HTR-8/SVneo (cell line): Measurements from ENCODE around the gene TMEM202.
"Not testable (repeated sequence)": the region's sequence is repeated elsewhere in the genome, so short reads cannot be mapped to it uniquely, and the experiment has no call there.

ENCODE experiments used
- DNase-seq: peaks from one replicate; pipeline ENCODE4 v3.0.0; 2011; ENCODE audit warnings: low spot score, mixed read lengths; ENCODE audit not compliant: insufficient read length
- FAIRE-seq: peaks from 2 replicates; lab custom pipeline; 2011; peaks lifted over from hg19 to GRCh38; lab: Jason Lieb, UNC

Gene TMEM202

GRCh38 chr15:72397796-72398588 is at the start of gene TMEM202:
TMEM202 (plus strand) TSS chr15:72398305; CDS start chr15:72398327, 22 bp downstream.
- no peak for FAIRE-seq

GRCh38 chr15:72353266-72353665 is 44.8 kb upstream of the TMEM202 start:
- DNase-seq: no peak
- FAIRE-seq: no peak

More at GRCh38 chr15:72397796-72398588, at the start of gene TMEM202:
- DNase-seq: no peak

- FAIRE-seq (no peak), DNase-seq (no peak)
Measured at GRCh38 chr15:72354496-72354895, 43.6 kb upstream of the TMEM202 start.

- DNase-seq (no peak), FAIRE-seq (no peak)
Measured at GRCh38 chr15:72358121-72358520, 40.0 kb upstream of the TMEM202 start.

- FAIRE-seq: no peak
- DNase-seq: no peak
Measured at GRCh38 chr15:72358650-72359171, 39.4 kb upstream of the TMEM202 start.

- FAIRE-seq (no peak), DNase-seq (no peak)
Measured at GRCh38 chr15:72361176-72361575, 36.9 kb upstream of the TMEM202 start.

GRCh38 chr15:72365844-72366243 is 32.3 kb upstream of the TMEM202 start:
- DNase-seq: no peak
- no peak for FAIRE-seq

- FAIRE-seq: no peak
- no peak for DNase-seq
Measured at GRCh38 chr15:72368325-72368724, 29.8 kb upstream of the TMEM202 start.

- DNase-seq: no peak
Measured at GRCh38 chr15:72368899-72369298, 29.2 kb upstream of the TMEM202 start.

GRCh38 chr15:72369964-72370363 is 28.1 kb upstream of the TMEM202 start:
- DNase-seq: no peak
- peak; percentile 74 for FAIRE-seq

More at GRCh38 chr15:72368899-72369298, 29.2 kb upstream of the TMEM202 start:
- no peak for FAIRE-seq

GRCh38 chr15:72372361-72372760 is 25.7 kb upstream of the TMEM202 start:
- FAIRE-seq: no peak
- DNase-seq: no peak

- FAIRE-seq (peak; percentile 23), DNase-seq (peak; percentile 29)
Measured at GRCh38 chr15:72375501-72375845, 22.6 kb upstream of the TMEM202 start.

- DNase-seq (peak; percentile 99), FAIRE-seq (peak; percentile 94)
Measured at GRCh38 chr15:72375846-72376581, 22.1 kb upstream of the TMEM202 start, which contains the start of gene HEXA. HEXA (minus strand) TSS chr15:72376014; CDS start chr15:72375972, 42 bp downstream.

GRCh38 chr15:72377331-72377730 is 20.8 kb upstream of the TMEM202 start:
- FAIRE-seq: no peak

GRCh38 chr15:72379106-72379505 is 19.0 kb upstream of the TMEM202 start:
- DNase-seq, FAIRE-seq: not testable (repeated sequence)

More at GRCh38 chr15:72377331-72377730, 20.8 kb upstream of the TMEM202 start:
- DNase-seq: no peak

GRCh38 chr15:72379856-72380430 is 18.2 kb upstream of the TMEM202 start:
- no peak for DNase-seq
- peak; percentile 13 for FAIRE-seq

- FAIRE-seq (no peak), DNase-seq (no peak)
Measured at GRCh38 chr15:72380743-72381142, 17.4 kb upstream of the TMEM202 start.

- no peak for FAIRE-seq
- DNase-seq: no peak
Measured at GRCh38 chr15:72382146-72382545, 16.0 kb upstream of the TMEM202 start.

- DNase-seq: no peak
- no peak for FAIRE-seq
Measured at GRCh38 chr15:72387741-72388140, 10.4 kb upstream of the TMEM202 start.

- no peak for DNase-seq
- FAIRE-seq: no peak
Measured at GRCh38 chr15:72389231-72389630, 8.9 kb upstream of the TMEM202 start.

- FAIRE-seq, DNase-seq: not testable (repeated sequence)
Measured at GRCh38 chr15:72396331-72396730, 1.8 kb upstream of the TMEM202 start.
